Skeletal muscle satellite cell (primary cell): Measurements from ENCODE around the gene STT3B.
"Not testable (repeated sequence)": the region's sequence is repeated elsewhere in the genome, so short reads cannot be mapped to it uniquely, and the experiment has no call there.

ENCODE experiments used
- H3K27me3 ChIP-seq: 2 replicates; pipeline ENCODE4 v1.7.0; 2013; ENCODE audit warnings: low read length; ENCODE audit not compliant: control insufficient read depth, insufficient read depth
- H3K36me3 ChIP-seq: 2 replicates; pipeline ENCODE4 v1.7.0; 2013; ENCODE audit warnings: mild to moderate bottlenecking, control low read depth, low read length; ENCODE audit not compliant: insufficient read depth
- H3K4me1 ChIP-seq: 2 replicates; pipeline ENCODE4 v1.7.0; 2013; ENCODE audit warnings: low read length; ENCODE audit not compliant: control insufficient read depth, insufficient read depth
- H3K4me2 ChIP-seq: 2 replicates; pipeline ENCODE4 v1.7.0; 2013; ENCODE audit warnings: mild to moderate bottlenecking, low read length
- H3K4me3 ChIP-seq: 2 replicates; pipeline ENCODE4 v1.7.0; 2013; ENCODE audit warnings: low read length
- H3K9ac ChIP-seq: 2 replicates; pipeline ENCODE4 v1.7.0; 2013; ENCODE audit warnings: mild to moderate bottlenecking, low read depth, low read length, moderate library complexity
- H3K9me3 ChIP-seq: replicated peaks from 2 replicates; pipeline ENCODE4 v1.7.0; 2013; ENCODE audit warnings: mild to moderate bottlenecking, control low read depth, low read length

The STT3B gene

GRCh38 chr3:31576521-31576920 is 43.8 kb downstream of the STT3B start:
- H3K27me3 ChIP-seq = no peaks in the 10 kb centered on the region
- no peak overlapping the region for H3K4me2 ChIP-seq
- H3K4me3 ChIP-seq = no peak overlapping the region
- H3K4me1 ChIP-seq = no peaks in the 10 kb centered on the region
- H3K9me3 ChIP-seq = no peaks in the 10 kb centered on the region
- peaks cover 3% of the 10 kb centered on the region for H3K36me3 ChIP-seq
- no peak overlapping the region for H3K9ac ChIP-seq

GRCh38 chr3:31577232-31577631 is 44.5 kb downstream of the STT3B start:
- Histone ChIP-seq H3K4me1 (no peaks in the 10 kb centered on the region), H3K9ac (no peak overlapping the region), H3K27me3 (no peaks in the 10 kb centered on the region), H3K9me3 (no peaks in the 10 kb centered on the region), H3K4me3 (no peak overlapping the region), H3K4me2 (no peak overlapping the region), H3K36me3 (peaks cover 3% of the 10 kb centered on the region)

GRCh38 chr3:31579828-31580227 is 47.1 kb downstream of the STT3B start:
- Histone ChIP-seq H3K4me3 (no peak overlapping the region), H3K4me1 (no peaks in the 10 kb centered on the region), H3K9ac (no peak overlapping the region), H3K9me3 (no peaks in the 10 kb centered on the region), H3K27me3 (no peaks in the 10 kb centered on the region), H3K4me2 (no peak overlapping the region), H3K36me3 (peaks cover 3% of the 10 kb centered on the region)

- Histone ChIP-seq H3K9ac (no peak overlapping the region), H3K4me1 (no peaks in the 10 kb centered on the region), H3K4me2 (no peak overlapping the region), H3K27me3 (no peaks in the 10 kb centered on the region), H3K4me3 (no peak overlapping the region), H3K36me3 (peaks cover 3% of the 10 kb centered on the region), H3K9me3 (no peaks in the 10 kb centered on the region)
Measured at GRCh38 chr3:31580645-31581044, 47.9 kb downstream of the STT3B start.

GRCh38 chr3:31581660-31582059 is 48.9 kb downstream of the STT3B start:
- Histone ChIP-seq H3K36me3 (peaks cover 3% of the 10 kb centered on the region), H3K4me1 (no peaks in the 10 kb centered on the region), H3K9me3 (no peaks in the 10 kb centered on the region), H3K9ac (no peak overlapping the region), H3K4me3 (no peak overlapping the region), H3K4me2 (no peak overlapping the region), H3K27me3 (no peaks in the 10 kb centered on the region)

- no peak overlapping the region for H3K4me2 ChIP-seq
- H3K4me1 ChIP-seq = no peaks in the 10 kb centered on the region
- no peak overlapping the region for H3K9ac ChIP-seq
- no peak overlapping the region for H3K4me3 ChIP-seq
- no peaks in the 10 kb centered on the region for H3K27me3 ChIP-seq
- no peaks in the 10 kb centered on the region for H3K9me3 ChIP-seq
- no peaks in the 10 kb centered on the region for H3K36me3 ChIP-seq
Measured at GRCh38 chr3:31589228-31589627, 56.5 kb downstream of the STT3B start.

GRCh38 chr3:31590650-31591049 is 57.9 kb downstream of the STT3B start:
- no peak overlapping the region for H3K4me2 ChIP-seq
- no peaks in the 10 kb centered on the region for H3K36me3 ChIP-seq
- no peak overlapping the region for H3K4me3 ChIP-seq
- no peak overlapping the region for H3K9ac ChIP-seq
- no peaks in the 10 kb centered on the region for H3K27me3 ChIP-seq
- no peaks in the 10 kb centered on the region for H3K9me3 ChIP-seq
- no peaks in the 10 kb centered on the region for H3K4me1 ChIP-seq

GRCh38 chr3:31592764-31593163 is 60.0 kb downstream of the STT3B start:
- H3K36me3 ChIP-seq = no peaks in the 10 kb centered on the region
- H3K4me1 ChIP-seq = no peaks in the 10 kb centered on the region
- no peak overlapping the region for H3K4me2 ChIP-seq
- no peak overlapping the region for H3K4me3 ChIP-seq
- no peaks in the 10 kb centered on the region for H3K27me3 ChIP-seq
- H3K9me3 ChIP-seq = no peaks in the 10 kb centered on the region
- H3K9ac ChIP-seq = no peak overlapping the region

- Histone ChIP-seq H3K9me3 (no peaks in the 10 kb centered on the region), H3K36me3 (peaks cover 13% of the 10 kb centered on the region), H3K4me3 (no peak overlapping the region), H3K4me2 (no peak overlapping the region), H3K9ac (no peak overlapping the region), H3K4me1 (no peaks in the 10 kb centered on the region), H3K27me3 (no peaks in the 10 kb centered on the region)
Measured at GRCh38 chr3:31596176-31596575, 63.5 kb downstream of the STT3B start.

- peaks cover 15% of the 10 kb centered on the region for H3K36me3 ChIP-seq
- no peak overlapping the region for H3K4me3 ChIP-seq
- no peaks in the 10 kb centered on the region for H3K9me3 ChIP-seq
- H3K9ac ChIP-seq = no peak overlapping the region
- no peak overlapping the region for H3K4me2 ChIP-seq
- H3K4me1 ChIP-seq = no peaks in the 10 kb centered on the region
- H3K27me3 ChIP-seq = no peaks in the 10 kb centered on the region
Measured at GRCh38 chr3:31600431-31600830, 67.7 kb downstream of the STT3B start.

GRCh38 chr3:31605333-31605732 is 72.6 kb downstream of the STT3B start:
- H3K9me3 ChIP-seq, H3K4me3 ChIP-seq, H3K9ac ChIP-seq, H3K4me2 ChIP-seq, H3K4me1 ChIP-seq, H3K27me3 ChIP-seq: not testable (repeated sequence)
- peaks cover 14% of the 10 kb centered on the region for H3K36me3 ChIP-seq

GRCh38 chr3:31606453-31606852 is 73.7 kb downstream of the STT3B start:
- H3K9me3 ChIP-seq = no peaks in the 10 kb centered on the region
- H3K9ac ChIP-seq = no peak overlapping the region
- H3K4me3 ChIP-seq = no peak overlapping the region
- no peak overlapping the region for H3K4me2 ChIP-seq
- H3K27me3 ChIP-seq = no peaks in the 10 kb centered on the region
- H3K36me3 ChIP-seq = peaks cover 3% of the 10 kb centered on the region
- H3K4me1 ChIP-seq = no peaks in the 10 kb centered on the region
